PFSK-1 (cell line): ENCODE measurements around the gene CDKL2.

ENCODE experiments used
- FOXP2 ChIP-seq: optimal IDR thresholded peaks from 2 replicates; pipeline ENCODE3; 2011; ENCODE audit warnings: borderline replicate concordance, control low read depth, inconsistent platforms; ENCODE audit not compliant: insufficient read depth; ENCODE audit errors: extremely low read length, extremely low read depth
- POLR2AphosphoS5 ChIP-seq: IDR thresholded peaks from 2 replicates; pipeline ENCODE4 v1.6.1; 2012; ENCODE audit warnings: low read depth, mild to moderate bottlenecking, control low read depth, low read length, moderate library complexity
- REST ChIP-seq, 2 experiments: IDR thresholded peaks; 2 replicates each; pipeline versions ENCODE4 v1.6.1 to v1.8.0; 2011 to 2012; ENCODE audit warnings: low read depth in 2 of 2, low read length in 2 of 2, control low read depth in 1 of 2, inconsistent platforms in 1 of 2, mild to moderate bottlenecking in 1 of 2, moderate library complexity in 1 of 2; ENCODE audit not compliant: insufficient read depth in 1 of 2
- SIN3A ChIP-seq: IDR thresholded peaks from 2 replicates; pipeline ENCODE4 v1.6.1; 2012; ENCODE audit warnings: mild to moderate bottlenecking, low read length, moderate library complexity, borderline replicate concordance; ENCODE audit not compliant: insufficient read depth
- TAF1 ChIP-seq: IDR thresholded peaks from 2 replicates; pipeline ENCODE4 v1.6.1; 2012; ENCODE audit warnings: low read length, control low read depth, borderline replicate concordance; ENCODE audit not compliant: insufficient read depth

The CDKL2 gene

GRCh38 chr4:75653845-75654503, 23.6 kb upstream of the CDKL2 start:
- TF ChIP-seq FOXP2 = no peak
- no peak for TF ChIP-seq TAF1
- no peak for TF ChIP-seq SIN3A
- no peak for TF ChIP-seq POLR2AphosphoS5
- TF ChIP-seq REST (IDR thresholded peaks at IDR 0.05; ENCODE audit: insufficient read depth in 1 of 2, low read depth in 2 of 2, low read length in 2 of 2) = no peak

- no peak for TF ChIP-seq SIN3A
- TF ChIP-seq REST (IDR thresholded peaks at IDR 0.05; ENCODE audit: insufficient read depth in 1 of 2, low read depth in 2 of 2, low read length in 2 of 2) = no peak
- TF ChIP-seq FOXP2 = no peak
Measured at GRCh38 chr4:75644095-75644494, 13.8 kb upstream of the CDKL2 start.

GRCh38 chr4:75643651-75644050, 13.3 kb upstream of the CDKL2 start:
- TF ChIP-seq POLR2AphosphoS5 = no peak
- TF ChIP-seq FOXP2 = no peak
- TF ChIP-seq SIN3A = no peak
- no peak for TF ChIP-seq TAF1
- TF ChIP-seq REST (IDR thresholded peaks at IDR 0.05; ENCODE audit: insufficient read depth in 1 of 2, low read depth in 2 of 2, low read length in 2 of 2) = no peak

GRCh38 chr4:75639124-75639695, 8.9 kb upstream of the CDKL2 start:
- TF ChIP-seq TAF1 (no peak), FOXP2 (no peak), POLR2AphosphoS5 (no peak), SIN3A (no peak), REST (IDR thresholded peaks at IDR 0.05; ENCODE audit: insufficient read depth in 1 of 2, low read depth in 2 of 2, low read length in 2 of 2) (no peak)

GRCh38 chr4:75637827-75638226, 7.5 kb upstream of the CDKL2 start:
- no peak for TF ChIP-seq FOXP2
- TF ChIP-seq SIN3A = no peak
- TF ChIP-seq TAF1 = no peak
- no peak for TF ChIP-seq POLR2AphosphoS5
- TF ChIP-seq REST (IDR thresholded peaks at IDR 0.05; ENCODE audit: insufficient read depth in 1 of 2, low read depth in 2 of 2, low read length in 2 of 2) = no peak
